Naive thymus-derived CD8-positive, alpha-beta T cell (primary cell): ENCODE results near the gene THEMIS. TPM values are rescaled to one million over a fixed set of nuclear protein-coding genes. Genes with fewer than 3 reads are reported as not detected.

ENCODE experiments used
- ATAC-seq, 2 donors: fragments of 150-1000 bp; cut with Tn5 transposase in 1 of 2; sonication (Bioruptor Pico), chemical (Tn5 transposase) in 1 of 2; 1 replicate in 1 of 2; 2 replicates in 1 of 2; pipeline ENCODE4 v1.10.0; 2021; ENCODE audit warnings: mild to moderate bottlenecking in 2 of 2, moderate library complexity in 2 of 2
- POLR2A ChIA-PET: fragments of 350-600 bp; sonication (Branson Sonifier 250); formaldehyde crosslinking; loops from one replicate; lab custom pipeline; 2021; ENCODE audit warnings: antibody characterized with exemption; lab: Charles Lee
- DNase-seq, 10 donors: peaks; one replicate each; pipeline versions ENCODE4 v3.0.0 to v3.0.0-alpha.2; 2020 to 2022
- H3K27ac Mint-ChIP-seq, 10 donors: one replicate each; pipeline ENCODE4 v1.8.0; 2020 to 2022; ENCODE audit warnings: mild to moderate bottlenecking in 10 of 10, mixed read lengths in 10 of 10, moderate library complexity in 4 of 10, inconsistent platforms in 1 of 10
- H3K27me3 Mint-ChIP-seq, 5 donors: one replicate each; pipeline ENCODE4 v1.8.0; 2021 to 2022; ENCODE audit warnings: mixed read lengths in 5 of 5
- H3K36me3 Mint-ChIP-seq, 3 donors: one replicate each; pipeline ENCODE4 v1.8.0; 2020 to 2022; ENCODE audit warnings: mixed read lengths in 3 of 3, mild to moderate bottlenecking in 2 of 3, inconsistent platforms in 1 of 3
- H3K4me1 Mint-ChIP-seq, 4 donors: one replicate each; pipeline ENCODE4 v1.8.0; 2021 to 2022; ENCODE audit warnings: mixed read lengths in 4 of 4
- H3K4me3 Mint-ChIP-seq, 10 donors: one replicate each; pipeline ENCODE4 v1.8.0; 2020 to 2022; ENCODE audit warnings: mild to moderate bottlenecking in 10 of 10, mixed read lengths in 10 of 10, moderate library complexity in 6 of 10, inconsistent platforms in 1 of 10
- H3K9me3 Mint-ChIP-seq, 9 donors: one replicate each; pipeline ENCODE4 v1.8.0; 2020 to 2022; ENCODE audit warnings: mixed read lengths in 9 of 9, mild to moderate bottlenecking in 3 of 9, inconsistent platforms in 1 of 9, moderate library complexity in 1 of 9
- polyA plus RNA-seq, 3 donors: library from polyadenylated mRNA; unstranded; fragments of 300-500 nt; fragmentation: Illumina TruSeq; gene quantifications; one replicate each; pipeline ENCODE4 v1.2.3, GENCODE V29; 2021
- total RNA-seq, 8 experiments: library from RNA in 2 of 8; stranded (reverse) in 2 of 8; gene quantifications; one replicate each; pipeline ENCODE4 v1.2.3 and lab custom pipeline; 2021 to 2026

Gene THEMIS
- total and polyA plus RNA-seq, 5 experiments from 2014 or later = 128 to 212 (median 168) TPM

DNA sequence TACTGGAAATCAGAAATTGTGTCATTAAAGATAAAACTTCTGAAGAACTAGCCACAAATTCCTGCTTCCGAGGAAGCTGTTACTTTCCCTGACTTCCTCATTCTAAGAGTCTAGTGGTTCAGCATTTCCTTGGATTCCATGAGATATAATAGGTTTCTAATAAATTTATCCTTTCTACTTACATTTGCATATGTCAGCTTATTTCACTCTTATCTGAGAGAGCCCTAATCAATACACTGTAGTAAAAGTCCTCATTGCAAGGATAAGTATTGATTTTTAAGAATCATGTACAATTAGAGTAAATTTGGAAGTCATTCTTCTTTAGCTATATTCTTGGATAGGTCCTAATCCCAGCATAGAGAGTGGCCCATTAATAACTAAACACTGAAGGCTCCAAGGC is 16.9 kb upstream of the THEMIS start:
- peak overlapping the region; percentile 71 to 98 (median 97) for H3K27ac Mint-ChIP-seq
- ATAC-seq = no peak
- H3K4me1 Mint-ChIP-seq = peaks cover 31 to 87% (median 75%) of the 10 kb centered on the region in 4 donors
- H3K27me3 Mint-ChIP-seq = no peaks in the 10 kb centered on the region
- H3K36me3 Mint-ChIP-seq = peaks cover 8 to 16% (median 14%) of the 10 kb centered on the region in 3 donors
- no peak for DNase-seq
- peak overlapping the region; percentile 85 to 99 (median 94) for H3K4me3 Mint-ChIP-seq
- POLR2A ChIA-PET = interaction anchor here (1.1 to 3.8 kb wide), 10 partner anchors 10 to 61 kb away, joined by 4 to 27 read pairs (median 8); partner anchors contain the start of gene THEMIS
- H3K9me3 Mint-ChIP-seq = peaks cover 0 to 2% (median 0%) of the 10 kb centered on the region in 9 donors

DNA sequence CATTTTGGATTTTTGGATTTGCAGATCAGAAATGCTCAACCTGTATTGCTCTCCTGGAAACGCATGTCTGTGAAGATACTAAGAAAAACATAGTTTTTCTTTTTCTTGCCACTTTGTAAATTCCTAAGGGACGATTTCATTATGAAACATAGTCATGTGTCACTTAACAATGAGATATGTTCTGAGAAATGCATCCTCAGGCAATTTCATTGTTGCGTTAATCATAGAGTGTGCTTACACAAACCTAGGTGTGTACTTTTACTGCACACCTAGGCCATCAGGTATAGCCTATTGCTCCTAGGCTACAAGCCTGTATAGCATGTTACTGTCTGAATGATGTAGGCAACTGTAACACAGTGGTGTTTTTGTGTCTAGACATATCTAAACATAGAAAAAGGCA is 13.4 kb upstream of the THEMIS start:
- Mint-ChIP-seq H3K36me3 (peaks cover 25 to 38% (median 38%) of the 10 kb centered on the region in 3 donors), H3K27me3 (no peaks in the 10 kb centered on the region)

DNA sequence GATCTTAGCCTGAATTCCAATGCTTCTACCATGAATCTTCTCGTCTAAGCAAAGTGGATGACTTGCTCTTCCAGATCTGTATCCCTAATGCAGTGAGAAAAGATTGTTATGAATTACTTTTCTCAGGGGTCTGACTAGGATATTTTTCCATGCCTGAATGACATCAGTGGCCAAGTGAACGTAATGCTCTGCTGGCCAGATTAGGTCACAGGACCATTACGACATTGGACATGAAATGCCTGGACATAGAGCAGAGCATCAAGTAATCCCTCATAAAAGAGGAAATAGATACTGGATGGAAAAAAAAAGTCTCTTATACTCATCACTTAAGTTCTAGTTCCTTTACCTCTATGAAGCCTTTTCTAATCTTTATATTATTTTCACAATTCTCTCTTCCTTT is 12.1 kb upstream of the THEMIS start:
- H3K4me3 Mint-ChIP-seq = peak overlapping the region in 5 of 10 donors; percentile 20 to 68 (median 44)
- ATAC-seq = no peak
- POLR2A ChIA-PET = interaction anchor here (0.6 to 1.0 kb wide), 2 partner anchors 61 to 124 kb away, joined by 3 read pairs; no protein-coding TSS in a partner anchor
- H3K27me3 Mint-ChIP-seq = no peaks in the 10 kb centered on the region
- DNase-seq = no peak
- H3K36me3 Mint-ChIP-seq = peaks cover 32 to 47% (median 43%) of the 10 kb centered on the region in 3 donors
- peaks cover 0 to 20% (median 10%) of the 10 kb centered on the region in 9 donors for H3K9me3 Mint-ChIP-seq
- peak overlapping the region in 7 of 10 donors; percentile 26 to 84 (median 60) for H3K27ac Mint-ChIP-seq
- H3K4me1 Mint-ChIP-seq = peaks cover 19 to 66% (median 48%) of the 10 kb centered on the region in 4 donors

More for the DNA sequence above, 13.4 kb upstream of the THEMIS start:
- Mint-ChIP-seq H3K4me1 (peaks cover 22 to 63% (median 54%) of the 10 kb centered on the region in 4 donors), H3K4me3 (peak overlapping the region in 8 of 10 donors; percentile 28 to 85 (median 58)), H3K27ac (peak overlapping the region in 6 of 10 donors; percentile 21 to 94 (median 54)), H3K9me3 (peaks cover 0 to 13% (median 9%) of the 10 kb centered on the region in 9 donors)
- POLR2A ChIA-PET = no interaction called here
- DNase-seq (no peak), ATAC-seq (no peak)

DNA sequence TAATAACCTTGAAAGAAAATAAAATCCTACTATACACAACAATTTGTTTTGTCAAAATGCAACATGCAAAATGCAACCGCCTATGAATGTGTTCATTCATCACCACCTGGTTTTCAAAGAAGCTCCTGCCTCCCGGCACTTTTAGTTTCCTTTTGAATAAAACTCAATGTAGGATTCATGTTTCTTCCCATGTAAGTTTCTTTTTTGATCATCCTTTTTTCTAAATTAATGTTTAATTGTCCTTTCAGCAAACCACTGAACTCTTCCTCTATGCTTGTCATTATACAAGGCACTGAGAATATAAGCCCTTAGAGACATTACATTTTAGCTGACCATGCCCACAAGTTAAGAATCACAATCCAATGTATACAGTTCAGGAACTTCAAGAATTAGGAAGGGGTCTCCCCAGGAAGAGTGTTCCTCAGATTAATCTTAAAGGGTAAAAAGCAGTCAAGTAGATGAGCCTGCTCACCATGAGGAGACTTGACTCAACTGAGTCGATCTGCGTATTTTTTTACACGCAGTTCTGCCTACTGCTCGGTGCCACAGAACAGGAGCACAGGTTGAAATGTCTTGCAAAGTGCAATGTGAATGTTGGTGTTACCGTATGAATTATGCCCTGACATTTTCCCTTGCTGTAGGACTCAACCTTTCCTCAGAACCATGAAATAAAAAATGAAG is 7.2 kb upstream of the THEMIS start:
- Mint-ChIP-seq H3K27me3 (no peaks in the 10 kb centered on the region), H3K36me3 (peaks cover 34 to 42% (median 38%) of the 10 kb centered on the region in 3 donors), H3K27ac (peak overlapping the region; percentile 35 to 90 (median 85)), H3K9me3 (peaks cover 0 to 29% (median 12%) of the 10 kb centered on the region in 9 donors), H3K4me3 (peak overlapping the region; percentile 55 to 86 (median 71)), H3K4me1 (peaks cover 22 to 60% (median 46%) of the 10 kb centered on the region in 4 donors)
- POLR2A ChIA-PET = interaction anchor here (0.6 to 1.6 kb wide), 9 partner anchors 9 to 73 kb away, joined by 3 to 9 read pairs (median 3); no protein-coding TSS in a partner anchor
- no peak for DNase-seq
- ATAC-seq = peak; percentile 43 to 62

DNA sequence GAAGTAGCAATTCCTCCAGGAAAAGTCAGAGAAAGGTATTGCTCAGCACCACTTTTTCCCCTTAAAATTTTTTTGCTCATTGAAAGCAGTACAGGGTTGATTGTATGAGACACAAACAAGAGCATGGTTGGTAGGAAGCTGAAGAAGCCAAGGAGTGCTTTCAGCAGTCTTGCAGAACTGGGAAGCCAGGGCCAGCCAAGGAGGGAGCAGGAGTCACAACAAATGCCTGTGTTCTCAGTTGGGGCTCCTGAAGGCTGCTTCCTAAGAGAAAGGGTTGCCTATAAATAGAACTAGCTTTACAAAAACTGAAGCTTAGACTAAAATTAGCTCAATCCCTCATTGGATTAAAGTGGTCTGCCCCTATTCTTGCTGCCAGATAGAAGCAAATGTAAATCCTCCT is 3.3 kb upstream of the THEMIS start:
- Mint-ChIP-seq H3K36me3 (peaks cover 20 to 28% (median 25%) of the 10 kb centered on the region in 3 donors), H3K27ac (peak overlapping the region; percentile 14 to 99 (median 79)), H3K9me3 (peaks cover 0 to 19% (median 5%) of the 10 kb centered on the region in 9 donors), H3K4me1 (peaks cover 21 to 56% (median 54%) of the 10 kb centered on the region in 4 donors), H3K4me3 (peak overlapping the region in 8 of 10 donors; percentile 23 to 62 (median 50)), H3K27me3 (no peaks in the 10 kb centered on the region)
- no peak for ATAC-seq
- POLR2A ChIA-PET = interaction anchor here (1.2 kb wide), 1 partner anchor 10 kb away, joined by 5 read pairs; no protein-coding TSS in a partner anchor
- DNase-seq = no peak

DNA sequence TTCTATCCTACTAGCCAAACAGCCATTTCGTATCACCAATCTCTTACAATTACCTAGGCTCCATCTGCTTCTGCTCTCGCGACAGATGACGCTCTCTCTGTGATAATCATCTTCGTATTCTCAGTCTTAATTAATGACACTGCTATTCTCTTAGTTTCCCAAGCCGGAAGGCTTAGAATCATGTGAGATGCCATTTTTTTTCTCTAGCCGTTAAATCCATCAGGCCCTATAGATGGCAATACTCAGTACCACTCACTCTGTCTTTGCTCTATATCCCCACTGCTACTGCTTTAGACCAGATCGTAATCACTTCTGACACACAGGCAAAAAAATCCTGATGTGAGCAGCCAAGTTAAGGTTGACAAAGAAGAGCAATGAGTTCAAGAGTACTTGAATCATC is 2.1 kb upstream of the THEMIS start:
- ATAC-seq (no peak), DNase-seq (no peak)
- H3K4me3 Mint-ChIP-seq = peak overlapping the region; percentile 16 to 74 (median 50)
- peaks cover 0 to 19% (median 6%) of the 10 kb centered on the region in 9 donors for H3K9me3 Mint-ChIP-seq
- POLR2A ChIA-PET = no interaction called here
- peak overlapping the region; percentile 6 to 99 (median 85) for H3K27ac Mint-ChIP-seq
- no peaks in the 10 kb centered on the region for H3K27me3 Mint-ChIP-seq
- H3K36me3 Mint-ChIP-seq = peaks cover 24 to 29% (median 29%) of the 10 kb centered on the region in 3 donors
- peaks cover 23 to 61% (median 52%) of the 10 kb centered on the region in 4 donors for H3K4me1 Mint-ChIP-seq

DNA sequence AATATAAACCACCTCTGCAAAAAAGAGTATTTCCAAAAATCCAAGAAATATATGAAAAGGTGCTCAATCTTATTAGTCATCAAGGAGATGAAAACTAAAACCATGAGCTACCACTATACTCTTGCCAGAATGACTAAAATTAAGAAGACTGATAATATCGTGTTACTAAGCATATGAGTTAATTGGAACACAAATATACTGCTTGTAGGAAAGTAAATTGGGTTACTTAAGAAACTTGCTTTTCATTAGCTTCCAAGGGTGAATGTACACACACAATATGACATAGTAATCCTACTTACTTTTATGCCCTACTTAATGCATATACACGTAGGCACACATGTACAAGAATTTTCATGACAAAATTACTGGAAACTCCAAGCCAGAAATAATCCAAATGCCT is 3.4 kb downstream of the THEMIS start:
- Mint-ChIP-seq H3K36me3 (peaks cover 22 to 25% (median 24%) of the 10 kb centered on the region in 3 donors), H3K27ac (peak overlapping the region; percentile 10 to 99 (median 86)), H3K4me1 (peaks cover 14 to 48% (median 27%) of the 10 kb centered on the region in 4 donors), H3K4me3 (peak overlapping the region; percentile 78 to 100 (median 98)), H3K9me3 (peaks cover 0 to 5% (median 0%) of the 10 kb centered on the region in 9 donors), H3K27me3 (no peaks in the 10 kb centered on the region)
- POLR2A ChIA-PET = interaction anchor here (0.6 kb wide), 1 partner anchor 80 kb away, joined by 3 read pairs; no protein-coding TSS in a partner anchor
- ATAC-seq (no peak), DNase-seq (no peak)

DNA sequence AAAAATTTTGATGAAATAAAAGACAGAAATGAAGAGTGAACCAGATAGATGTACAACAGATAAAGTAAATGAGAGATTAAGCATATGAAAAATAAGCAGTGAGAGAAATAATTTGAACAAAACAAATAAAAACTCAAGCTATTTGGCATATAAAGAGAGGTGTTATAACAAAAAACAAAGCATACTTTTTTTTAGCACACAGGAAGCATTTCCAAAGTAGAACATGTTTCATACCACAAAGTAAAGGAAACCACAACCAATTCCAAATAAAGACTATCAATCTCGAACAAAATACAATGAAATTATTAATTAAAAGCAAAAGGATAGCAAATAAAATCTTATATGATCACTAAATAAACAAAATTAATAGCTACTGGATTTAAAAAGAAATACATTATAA is 6.8 kb downstream of the THEMIS start:
- H3K4me3 Mint-ChIP-seq = peak overlapping the region; percentile 74 to 97 (median 82)

DNA sequence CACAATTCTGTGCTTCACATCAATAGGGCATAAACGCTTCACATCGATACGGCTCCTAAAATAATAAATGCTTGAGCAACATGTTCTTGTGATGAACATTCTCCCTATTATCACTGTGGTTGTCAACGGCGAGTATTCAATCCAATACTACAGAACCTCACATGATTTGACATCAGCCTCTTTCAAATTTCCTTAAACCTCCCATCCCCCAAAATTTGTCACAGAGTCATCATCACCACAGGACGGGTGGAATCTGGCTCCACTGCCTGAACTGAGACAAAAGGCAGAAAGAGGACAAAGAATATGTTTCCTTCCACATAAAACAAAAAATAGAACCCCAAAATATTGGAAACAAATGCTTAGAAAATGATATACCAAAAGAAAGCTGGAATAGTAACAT is 7.3 kb downstream of the THEMIS start:
- POLR2A ChIA-PET = interaction anchor here (0.5 to 1.9 kb wide), 3 partner anchors 10 to 24 kb away, joined by 4 to 7 read pairs (median 5); no protein-coding TSS in a partner anchor
- peak overlapping the region; percentile 85 to 99 (median 93) for H3K27ac Mint-ChIP-seq
- peak overlapping the region; percentile 74 to 97 (median 82) for H3K4me3 Mint-ChIP-seq
- DNase-seq = no peak
- H3K4me1 Mint-ChIP-seq = peaks cover 22 to 54% (median 43%) of the 10 kb centered on the region in 4 donors
- H3K27me3 Mint-ChIP-seq = no peaks in the 10 kb centered on the region
- H3K9me3 Mint-ChIP-seq = peaks cover 0 to 1% (median 0%) of the 10 kb centered on the region in 9 donors
- peaks cover 28 to 41% (median 33%) of the 10 kb centered on the region in 3 donors for H3K36me3 Mint-ChIP-seq
- ATAC-seq = peak; percentile 26 to 37

More for the DNA sequence above, 6.8 kb downstream of the THEMIS start:
- Mint-ChIP-seq H3K4me1 (peaks cover 25 to 59% (median 43%) of the 10 kb centered on the region in 4 donors), H3K27me3 (no peaks in the 10 kb centered on the region), H3K9me3 (peaks cover 0 to 5% (median 0%) of the 10 kb centered on the region in 9 donors), H3K36me3 (peaks cover 31 to 44% (median 35%) of the 10 kb centered on the region in 3 donors), H3K27ac (peak overlapping the region; percentile 85 to 99 (median 93))
- POLR2A ChIA-PET = interaction anchor here (0.7 to 1.9 kb wide), 5 partner anchors 10 to 189 kb away, joined by 3 to 7 read pairs (median 4); no protein-coding TSS in a partner anchor
- ATAC-seq (peak; percentile 13 to 41), DNase-seq (no peak)

DNA sequence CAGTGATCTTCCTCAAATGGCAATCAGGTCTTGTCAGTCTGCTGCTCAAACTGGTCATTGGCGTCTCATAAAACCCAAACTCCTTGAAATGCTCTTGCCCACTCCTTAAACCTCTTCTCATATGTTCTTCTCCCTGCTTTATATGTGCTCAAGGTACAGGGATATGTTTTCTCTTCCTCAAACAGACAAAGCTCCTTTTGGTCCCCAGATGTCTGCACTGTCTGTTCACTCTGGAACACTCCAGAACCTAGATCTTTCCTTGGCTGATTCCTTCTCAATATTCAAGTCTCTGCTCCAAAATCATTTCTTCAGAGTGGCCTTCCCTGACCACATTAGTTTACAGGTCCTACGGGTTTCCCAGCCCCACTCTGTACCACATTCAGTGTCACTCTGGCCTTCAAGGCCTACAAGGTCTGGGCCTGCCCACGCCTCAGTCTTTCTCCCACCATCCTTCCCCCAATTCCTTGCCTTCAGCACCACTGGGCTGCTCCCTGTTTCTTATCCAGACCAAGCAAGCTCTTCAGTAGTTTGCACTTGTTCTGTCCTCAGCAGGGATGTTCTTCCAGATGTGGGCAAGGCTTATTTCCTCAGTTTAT is 9.0 kb downstream of the THEMIS start:
- Mint-ChIP-seq H3K4me1 (peaks cover 24 to 57% (median 52%) of the 10 kb centered on the region in 4 donors), H3K36me3 (peaks cover 19 to 45% (median 36%) of the 10 kb centered on the region in 3 donors), H3K4me3 (peak overlapping the region; percentile 36 to 90 (median 72)), H3K27ac (peak overlapping the region; percentile 82 to 99 (median 92)), H3K9me3 (peaks cover 0 to 3% (median 0%) of the 10 kb centered on the region in 9 donors), H3K27me3 (no peaks in the 10 kb centered on the region)
- DNase-seq (no peak), ATAC-seq (peak; percentile 22 to 36)
- POLR2A ChIA-PET = interaction anchor here (0.9 to 1.5 kb wide), 9 partner anchors 9 to 155 kb away, joined by 3 to 9 read pairs (median 4); partner anchors contain the start of gene THEMIS

DNA sequence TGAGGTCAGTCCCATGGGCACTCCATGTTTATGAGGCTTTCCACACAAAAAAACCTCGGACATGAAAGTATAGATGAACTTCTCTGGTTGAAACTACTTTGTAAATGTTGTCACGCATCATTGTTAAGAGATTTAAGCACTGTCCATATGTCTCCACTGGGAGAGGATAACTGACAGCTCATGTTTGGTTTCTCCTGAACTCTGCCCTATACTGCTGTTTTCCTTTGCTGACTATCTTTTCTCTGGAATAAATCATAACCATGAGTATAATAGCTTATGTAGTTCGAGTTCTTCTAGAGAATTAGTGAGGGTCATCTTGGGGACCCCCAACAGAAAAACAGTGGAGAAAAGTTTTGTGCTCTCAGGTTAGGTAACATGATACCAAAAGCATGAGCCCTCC is 14.3 kb downstream of the THEMIS start:
- peak overlapping the region in 7 of 10 donors; percentile 2 to 50 (median 25) for H3K4me3 Mint-ChIP-seq
- no peaks in the 10 kb centered on the region for H3K27me3 Mint-ChIP-seq
- peak overlapping the region in 9 of 10 donors; percentile 8 to 83 (median 70) for H3K27ac Mint-ChIP-seq
- H3K36me3 Mint-ChIP-seq = peaks cover 23 to 57% (median 51%) of the 10 kb centered on the region in 3 donors
- POLR2A ChIA-PET = interaction anchor here (0.7 kb wide), 1 partner anchor 19 kb away, joined by 3 read pairs; no protein-coding TSS in a partner anchor
- DNase-seq (no peak), ATAC-seq (peak in 1 of 2 donors; percentile 15)
- peaks cover 0 to 12% (median 0%) of the 10 kb centered on the region in 9 donors for H3K9me3 Mint-ChIP-seq
- peaks cover 31 to 74% (median 66%) of the 10 kb centered on the region in 4 donors for H3K4me1 Mint-ChIP-seq
